Stimulated activated CD4-positive, alpha-beta T cell treated with anti-CD3 and anti-CD28 coated beads, TNF-alpha, amount 100 ng/mL, for 1 hour (primary cell): ENCODE measurements around the gene RERE.
"Not testable (repeated sequence)": the region's sequence is repeated elsewhere in the genome, so short reads cannot be mapped to it uniquely, and the experiment has no call there.

Experiments used
- DNase-seq, 3 donors: peaks; one replicate each; pipeline ENCODE4 v3.0.0-alpha.2; 2020; ENCODE audit warnings: low read depth in 3 of 3, low spot score in 1 of 3

RERE gene

DNA sequence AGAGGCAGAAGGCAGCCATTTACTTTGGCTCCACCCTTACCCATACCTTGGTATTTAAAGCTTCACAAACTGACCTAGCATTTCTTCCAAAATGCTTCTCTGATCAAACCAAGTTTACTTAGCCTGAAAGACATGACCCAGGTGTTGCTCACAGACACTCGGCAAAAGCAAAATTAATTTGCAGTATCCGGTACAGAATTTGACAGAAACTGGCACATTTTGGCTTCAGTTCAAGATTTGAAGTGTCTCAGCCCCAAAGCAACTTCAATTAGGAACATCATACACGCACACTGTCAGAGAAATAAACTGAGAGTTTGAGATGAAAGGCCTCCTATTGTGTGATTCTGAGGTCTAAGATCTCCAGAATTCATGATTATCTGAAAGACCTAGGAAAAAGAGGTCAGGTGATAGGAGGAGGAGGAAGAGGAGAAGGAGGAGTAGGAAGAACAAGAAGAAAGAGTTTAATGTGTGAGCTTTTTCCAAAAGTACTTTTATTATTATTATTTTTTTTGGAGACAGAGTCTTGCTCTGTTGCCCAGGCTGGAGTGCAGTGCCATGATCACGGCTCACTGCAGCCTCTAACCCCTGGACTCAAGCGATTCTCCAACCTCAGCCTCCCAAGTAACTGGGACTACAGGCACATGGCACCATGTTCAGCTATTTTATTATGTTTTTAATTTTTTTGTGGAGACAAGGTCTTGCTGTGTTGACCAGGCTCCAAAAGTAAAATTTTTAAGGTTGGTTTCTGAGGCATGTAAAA is 355.9 kb downstream of the RERE start:
- no peak for DNase-seq

DNA sequence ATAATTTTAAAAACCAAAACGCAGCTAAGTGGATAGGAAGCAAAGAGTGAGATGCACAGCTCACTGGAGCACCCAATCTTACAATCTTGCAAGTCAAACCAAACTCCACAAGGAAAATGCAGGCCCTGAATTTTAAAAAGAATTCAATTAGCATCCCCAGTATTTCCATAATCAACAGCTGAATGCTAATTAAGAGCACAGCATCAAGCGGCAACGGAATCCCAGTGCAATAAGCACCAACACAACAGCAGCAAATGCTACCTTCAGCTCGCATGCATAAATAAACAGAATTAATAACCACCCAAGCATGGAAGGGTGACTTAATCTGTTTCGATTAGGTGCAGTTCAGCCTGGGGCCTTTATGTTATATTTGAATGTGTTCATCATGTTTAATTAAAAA is 356.7 kb downstream of the RERE start:
- DNase-seq: no peak

DNA sequence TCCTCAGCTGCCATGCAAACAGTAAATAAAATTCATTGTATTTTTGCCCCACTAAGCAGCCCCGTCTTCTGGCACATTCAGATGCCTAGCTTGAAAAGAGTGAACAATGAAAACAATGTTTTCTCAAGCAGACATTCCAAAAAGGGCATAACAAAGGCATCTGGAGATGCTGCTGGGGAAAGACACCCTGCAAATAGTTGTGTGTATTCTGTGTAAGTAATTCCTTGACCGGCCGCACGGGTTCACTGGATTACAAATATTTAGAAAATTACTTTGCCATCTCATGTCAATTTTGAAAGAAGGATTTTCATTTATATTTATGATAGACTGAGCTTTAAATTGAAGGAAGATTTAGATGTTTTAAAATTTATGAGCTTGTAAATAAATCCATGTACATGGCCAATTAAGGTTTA is 357.3 kb downstream of the RERE start:
- DNase-seq: no peak

DNA sequence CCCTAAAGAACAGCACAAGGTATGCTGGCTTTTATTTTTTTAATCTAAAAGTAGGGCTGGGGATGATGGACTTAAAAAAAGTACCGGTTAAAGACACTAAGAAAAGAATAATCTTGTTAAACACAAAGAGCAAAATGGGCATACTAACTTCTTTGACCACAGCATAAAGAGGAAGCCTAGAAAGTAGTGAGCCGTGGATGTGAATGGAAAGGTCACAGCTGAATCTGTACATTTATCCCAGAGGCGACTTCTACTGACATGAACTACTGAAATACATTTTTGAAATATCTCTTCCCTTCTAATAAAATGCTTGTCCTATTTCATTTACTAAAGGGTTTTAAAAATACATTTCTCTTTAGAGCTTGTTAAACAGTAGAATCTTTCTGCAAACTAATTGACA is 358.8 kb downstream of the RERE start:
- no peak for DNase-seq

DNA sequence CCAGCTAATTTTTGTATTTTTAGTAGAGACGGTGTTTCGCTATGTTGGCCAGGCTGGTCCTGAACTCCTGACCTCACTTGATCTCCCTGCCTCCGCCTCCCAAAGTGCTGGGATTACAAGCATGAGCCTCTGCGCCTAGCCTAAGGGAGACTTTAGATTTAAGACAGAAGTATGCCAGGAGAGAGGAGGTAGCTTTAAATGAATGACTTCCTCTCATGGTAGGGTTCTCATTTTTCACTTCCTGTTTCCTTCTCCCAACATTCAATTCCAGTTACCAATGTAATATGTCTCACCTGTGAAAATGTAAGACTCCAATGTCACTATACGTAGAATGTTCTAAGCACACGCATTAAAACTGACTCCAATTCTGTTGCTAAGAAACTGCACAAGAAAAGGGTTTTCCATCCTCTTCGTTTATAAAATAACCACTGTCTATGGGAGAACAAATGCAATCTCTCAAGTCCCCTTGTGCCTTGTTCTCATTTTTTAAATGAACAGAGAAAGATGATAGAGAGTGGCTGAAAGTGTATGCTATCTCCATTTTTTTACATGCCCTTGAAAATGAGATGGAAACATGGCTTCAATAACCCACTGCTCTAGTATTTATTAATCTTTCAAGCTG is 359.6 kb downstream of the RERE start:
- DNase-seq: no peak

DNA sequence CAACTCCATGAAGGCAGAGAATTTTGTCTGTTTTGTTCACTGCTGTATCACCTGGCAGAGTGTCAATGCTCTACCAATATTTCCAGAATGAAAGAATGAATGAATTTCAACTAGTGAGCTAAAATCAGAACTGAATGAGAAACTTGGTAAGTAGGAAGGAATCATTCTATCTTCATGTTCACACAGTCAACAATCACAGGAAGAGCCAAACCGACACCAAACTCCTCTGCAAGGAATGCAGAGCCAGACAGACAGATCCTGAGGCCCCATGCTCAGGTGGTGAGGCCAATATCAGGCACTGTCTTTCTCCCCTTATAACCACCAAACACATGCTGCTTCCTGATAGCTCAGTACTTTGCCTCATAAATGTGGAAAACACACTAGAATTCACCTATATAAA is 360.4 kb downstream of the RERE start:
- no peak for DNase-seq

DNA sequence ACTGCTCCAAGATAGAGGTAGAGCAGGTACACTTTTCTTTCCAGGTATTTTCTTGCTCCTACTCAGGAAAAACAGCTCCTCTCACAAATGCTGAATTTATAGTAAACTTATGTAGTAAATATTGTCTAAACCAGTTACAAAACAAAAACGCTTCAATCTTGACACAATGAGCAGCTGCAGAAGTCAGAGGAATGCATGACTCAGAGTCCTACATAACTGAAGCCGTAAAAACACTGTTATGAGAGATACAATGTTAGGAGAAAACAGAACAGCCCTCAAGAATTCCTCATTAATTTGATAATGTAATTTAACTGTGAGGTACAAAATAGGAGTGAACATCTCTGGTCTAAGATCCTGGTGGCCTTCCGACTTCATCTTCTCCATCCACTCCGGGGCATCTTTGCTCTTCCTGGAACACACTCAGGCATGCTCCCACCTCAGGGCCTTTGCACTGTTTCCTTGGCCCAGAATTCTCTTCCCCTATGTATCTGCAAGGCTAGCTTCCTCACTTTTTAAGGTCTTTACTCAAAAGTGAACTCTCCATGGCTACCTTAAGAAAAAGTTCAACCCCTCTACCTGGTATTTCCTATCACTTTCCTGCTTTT is 361.0 kb downstream of the RERE start:
- DNase-seq: no peak

DNA sequence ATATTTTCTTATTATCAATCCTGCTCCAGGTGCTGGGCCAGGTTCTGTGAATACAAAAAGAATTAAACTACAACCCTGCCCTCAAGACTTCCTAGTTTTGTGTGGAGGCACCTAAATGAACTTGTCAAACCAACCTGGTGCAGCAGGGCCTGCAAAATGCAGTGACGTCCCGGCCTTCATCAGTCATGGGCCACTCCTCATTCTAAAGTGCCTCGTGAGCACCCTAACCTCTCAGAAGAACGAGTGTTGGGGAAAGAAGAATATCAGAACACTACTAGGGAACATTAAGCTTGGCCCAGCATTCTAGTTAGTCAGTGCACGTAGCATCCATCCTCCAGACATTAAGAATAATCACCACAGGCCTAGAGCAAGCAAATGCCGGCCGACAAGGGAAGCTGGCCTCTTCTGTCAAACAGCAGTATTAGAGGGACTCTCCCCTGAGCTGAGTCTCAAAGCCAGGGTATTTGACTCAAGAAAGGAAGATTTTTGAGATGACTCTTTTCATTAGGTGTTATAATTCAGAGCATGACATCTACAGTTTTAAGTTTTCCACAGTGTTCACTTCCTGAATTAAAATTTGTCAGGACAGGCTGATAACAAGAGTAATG is 361.6 kb downstream of the RERE start:
- no peak for DNase-seq

DNA sequence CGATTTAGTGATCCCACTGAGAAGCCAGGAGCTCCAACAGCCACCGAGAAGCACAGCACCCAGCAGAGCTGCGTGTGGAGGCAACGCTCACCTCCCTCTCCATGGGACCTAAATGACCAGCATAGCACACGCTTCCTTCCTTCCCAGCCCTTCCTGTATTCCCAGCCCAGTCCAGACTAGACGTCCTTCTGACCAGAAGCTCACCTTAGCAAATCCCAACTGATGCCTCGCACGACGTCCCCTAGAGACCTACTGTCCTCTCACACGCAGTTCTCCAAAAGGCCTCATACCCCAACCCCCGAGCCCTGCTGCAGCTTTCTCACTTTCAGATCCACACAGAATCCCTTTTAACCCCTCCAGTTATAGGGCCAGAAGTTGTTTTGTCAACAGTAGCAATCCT is 367.1 kb downstream of the RERE start:
- DNase-seq: no peak

DNA sequence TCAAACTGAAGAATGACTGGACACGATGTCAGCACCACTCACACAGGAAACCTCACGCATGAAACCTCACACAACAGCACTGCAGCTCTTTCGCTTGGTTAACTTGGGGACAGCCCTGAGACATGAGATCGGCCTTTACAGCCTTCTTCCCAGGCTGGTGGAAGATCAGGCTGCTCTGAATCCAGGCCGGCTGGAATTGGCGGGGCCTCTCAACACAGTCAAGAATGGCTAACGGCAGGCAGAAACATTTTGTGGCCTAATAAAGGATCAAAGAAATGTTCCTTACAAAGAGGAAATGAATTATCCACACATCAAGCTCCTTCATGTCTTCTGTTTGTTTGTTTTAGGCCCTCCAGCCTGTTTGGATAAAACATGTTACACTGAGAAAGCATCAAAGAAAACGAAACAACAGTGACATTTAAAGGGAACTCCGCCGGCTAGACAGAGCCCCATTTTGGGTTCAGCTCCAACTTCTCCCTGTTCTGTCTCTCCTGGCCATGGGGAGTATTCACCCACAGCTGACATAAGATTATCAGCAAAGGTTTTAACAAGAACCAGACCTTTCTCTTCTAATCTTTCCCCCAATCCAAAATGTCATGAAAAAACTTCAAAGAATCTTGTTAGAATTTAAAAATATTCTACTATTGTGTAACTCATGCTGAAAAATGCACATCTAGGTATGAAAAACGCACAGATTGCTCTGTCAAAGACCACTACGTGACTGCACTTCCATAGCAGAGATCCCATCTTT is 368.4 kb downstream of the RERE start:
- DNase-seq: no peak

DNA sequence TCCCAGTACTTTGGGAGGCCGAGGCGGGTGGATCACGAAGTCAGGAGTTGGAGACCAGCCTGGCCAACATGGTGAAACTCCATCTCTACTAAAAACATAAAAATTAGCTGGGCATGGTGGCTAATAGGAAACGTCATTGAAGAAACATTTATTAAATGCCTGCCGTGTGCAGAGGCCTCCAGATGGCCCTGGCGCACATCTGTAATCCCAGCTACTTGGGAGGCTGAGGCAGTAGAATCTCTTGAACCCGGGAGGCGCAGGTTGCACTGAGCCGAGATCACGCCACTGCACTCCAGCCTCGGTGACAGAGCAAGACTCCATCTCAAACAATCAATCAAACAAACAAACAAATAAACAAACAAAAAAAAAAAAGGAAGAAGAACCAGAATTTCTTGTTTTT is 368.9 kb downstream of the RERE start:
- not testable (repeated sequence) for DNase-seq

DNA sequence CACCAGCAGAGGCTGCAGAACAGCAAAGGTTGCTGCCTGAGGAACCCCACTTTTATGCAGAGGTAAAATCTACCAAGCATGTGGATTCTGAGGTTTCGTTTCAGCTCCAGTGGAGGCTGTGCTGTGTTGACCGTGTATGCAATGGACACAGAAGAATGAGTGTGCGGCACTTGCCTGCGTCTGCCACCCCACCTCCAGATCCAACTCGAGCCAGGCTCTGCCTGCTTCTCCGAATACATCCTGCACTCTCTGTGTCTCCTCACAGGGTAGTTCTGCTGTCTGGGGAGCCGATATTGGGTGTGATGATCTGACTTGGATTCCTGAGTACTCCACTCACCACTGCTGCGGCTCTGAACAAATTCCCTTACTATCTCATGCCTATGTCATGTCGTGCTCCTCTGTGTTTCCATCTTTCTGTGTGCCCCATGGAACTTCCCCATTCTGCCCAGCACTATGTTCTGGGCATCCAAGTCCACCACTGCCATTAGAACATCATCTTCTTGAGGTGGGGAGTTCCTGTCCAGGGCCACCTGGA is 369.8 kb downstream of the RERE start:
- DNase-seq: no peak

DNA sequence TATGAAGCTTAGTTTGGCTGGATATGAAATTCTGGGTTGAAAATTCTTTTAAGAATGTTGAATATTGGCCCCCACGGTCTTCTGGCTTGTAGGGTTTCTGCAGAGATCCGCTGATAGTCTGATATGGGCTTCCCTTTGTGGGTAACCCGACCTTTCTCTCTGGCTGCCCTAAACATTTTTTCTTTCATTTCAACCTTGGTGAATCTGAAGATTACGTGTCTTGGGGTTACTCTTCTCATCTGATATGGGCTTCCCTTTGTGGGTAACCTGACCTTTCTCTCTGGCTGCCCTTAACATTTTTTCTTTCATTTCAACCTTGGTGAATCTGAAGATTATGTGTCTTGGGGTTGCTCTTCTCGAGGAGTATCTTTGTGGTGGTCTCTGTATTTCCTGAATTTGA is 371.3 kb downstream of the RERE start:
- not testable (repeated sequence) for DNase-seq

DNA sequence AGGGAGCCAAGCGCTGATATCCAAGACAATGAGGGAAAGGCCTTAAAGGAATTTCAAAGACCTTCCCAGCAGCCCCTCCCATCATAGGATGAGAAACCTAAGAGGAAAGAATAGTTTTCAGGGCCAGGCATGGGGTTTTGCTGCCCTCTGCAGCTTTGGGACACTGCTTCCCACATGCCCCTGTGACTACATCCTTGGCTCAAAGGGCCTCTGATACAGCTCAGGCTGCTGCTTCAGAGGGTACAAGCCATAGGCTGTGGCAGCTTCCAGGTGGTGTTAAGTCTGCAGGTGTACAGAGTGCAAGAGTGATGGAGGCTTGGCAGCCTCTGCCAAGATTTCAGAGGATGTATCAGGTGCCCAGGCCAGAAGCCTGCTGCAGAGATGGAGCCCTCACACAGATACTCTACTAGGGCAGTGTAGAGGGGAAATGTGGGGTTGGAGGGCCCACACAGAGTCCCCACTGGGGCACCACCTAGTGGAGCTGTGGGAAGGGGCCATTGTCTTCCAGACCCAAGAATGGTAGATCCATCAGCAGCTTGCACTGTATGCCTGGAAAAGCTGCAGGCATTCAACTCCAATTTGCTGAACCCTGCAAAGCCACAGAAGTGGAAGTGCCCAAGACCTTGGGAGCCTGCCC is 373.8 kb downstream of the RERE start:
- no peak for DNase-seq

DNA sequence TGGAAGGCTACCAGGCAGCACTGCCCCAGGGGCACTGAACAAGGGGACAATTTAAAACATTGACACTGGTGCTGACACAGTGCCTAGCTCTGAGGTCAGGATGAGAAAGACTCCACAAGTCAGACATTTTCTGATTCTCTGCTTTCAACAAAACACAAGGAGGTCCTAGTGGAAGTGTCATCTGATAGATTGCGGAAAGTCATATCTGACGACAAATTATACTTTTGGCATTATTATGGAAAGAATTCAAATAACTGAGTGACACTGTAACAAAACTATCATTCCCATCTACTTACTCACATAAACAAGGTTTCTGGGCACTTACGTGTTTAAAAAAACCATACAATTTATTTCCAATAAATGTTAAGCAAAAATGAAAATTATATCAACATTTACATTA is 376.0 kb downstream of the RERE start:
- DNase-seq: no peak

DNA sequence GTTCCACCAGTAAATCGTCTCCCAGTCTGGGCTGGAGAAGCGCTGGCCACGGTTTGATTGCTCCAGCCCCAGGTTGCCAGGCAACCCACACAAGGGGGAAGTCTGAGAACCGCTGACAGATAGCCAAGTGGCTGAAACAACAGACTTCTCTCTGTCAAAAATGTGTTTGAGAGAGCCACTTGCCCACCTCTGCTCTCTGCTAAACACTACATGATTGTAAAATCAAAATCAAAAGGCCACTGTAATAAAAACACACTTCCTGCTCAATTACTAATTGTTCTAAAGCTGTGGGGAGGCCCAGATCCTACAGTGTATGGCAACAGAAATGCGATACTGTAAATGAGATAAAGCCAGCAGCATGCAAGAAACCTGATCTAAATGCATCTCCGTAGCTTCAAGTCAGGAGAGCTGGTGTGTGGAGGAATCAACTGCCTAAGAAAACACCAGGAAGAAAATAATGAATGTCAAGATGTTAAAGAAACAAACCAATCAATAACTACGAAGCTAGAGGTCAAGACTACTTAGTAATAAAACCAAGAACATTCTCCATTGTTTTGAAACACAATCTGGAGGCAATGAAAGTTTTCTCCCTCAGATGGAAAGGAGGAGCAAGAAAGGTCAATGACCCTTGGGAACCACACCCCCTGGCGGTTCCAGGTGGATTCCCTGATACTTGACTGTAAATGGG is 378.3 kb downstream of the RERE start:
- no peak for DNase-seq

DNA sequence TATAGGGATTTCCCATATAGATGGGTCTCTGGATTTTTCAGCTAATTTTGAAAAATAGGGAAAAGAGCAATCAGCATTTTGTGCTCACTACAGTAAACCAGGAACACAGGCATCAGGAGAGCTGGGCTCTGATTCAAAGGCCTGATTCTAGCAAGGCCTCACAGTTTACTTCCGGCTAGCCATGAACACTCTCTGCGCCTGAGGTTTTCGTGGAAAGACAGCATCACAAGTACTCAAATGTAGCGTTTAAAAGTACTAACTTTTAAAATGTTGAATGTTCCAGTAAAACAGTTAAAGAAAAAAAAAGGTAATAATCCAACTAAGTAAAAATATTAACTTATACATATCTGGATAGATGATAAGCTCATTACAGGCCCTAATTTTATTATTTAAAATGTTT is 379.0 kb downstream of the RERE start:
- no peak for DNase-seq

DNA sequence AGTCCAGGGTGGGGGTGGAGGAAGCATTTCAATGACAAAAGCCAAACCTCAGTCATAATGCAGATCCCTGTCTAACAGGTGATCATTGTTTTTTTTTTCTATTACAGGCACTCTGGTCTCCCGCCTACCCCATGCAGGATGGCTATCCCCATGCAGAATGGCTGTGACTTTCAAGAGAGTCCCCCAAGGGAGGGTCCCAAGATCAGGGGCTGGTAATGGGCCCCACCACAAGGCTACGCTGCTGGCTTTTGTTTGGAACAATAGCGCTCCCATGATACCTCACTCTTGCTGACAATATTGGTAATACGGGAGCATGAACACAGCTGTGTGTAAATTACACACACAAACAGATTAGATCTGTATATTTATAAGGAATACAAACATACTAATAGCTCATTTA is 380.1 kb downstream of the RERE start:
- DNase-seq: no peak

DNA sequence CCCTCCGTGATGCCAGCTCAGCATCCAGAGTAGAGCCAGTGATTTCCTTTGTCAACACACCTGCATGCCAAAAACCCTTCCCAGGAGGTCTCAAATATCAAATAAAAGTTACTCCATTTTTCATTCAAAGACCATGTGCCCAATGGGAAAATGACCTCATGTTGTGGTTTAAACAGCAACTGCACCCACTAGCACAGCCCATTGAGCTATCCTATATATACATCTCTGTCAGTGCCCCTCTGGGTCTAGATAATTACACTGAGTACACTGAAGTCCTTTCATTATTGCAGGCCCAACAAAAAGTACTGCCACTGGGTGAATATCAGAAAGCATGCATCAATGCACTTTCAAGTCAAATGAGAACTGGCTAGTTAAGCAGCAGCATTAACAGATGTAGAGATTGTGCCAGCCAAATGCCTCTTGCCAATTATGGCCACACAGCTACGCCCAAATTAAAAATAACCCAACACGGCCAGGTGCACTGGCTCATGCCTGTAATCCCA is 381.8 kb downstream of the RERE start:
- no peak for DNase-seq

DNA sequence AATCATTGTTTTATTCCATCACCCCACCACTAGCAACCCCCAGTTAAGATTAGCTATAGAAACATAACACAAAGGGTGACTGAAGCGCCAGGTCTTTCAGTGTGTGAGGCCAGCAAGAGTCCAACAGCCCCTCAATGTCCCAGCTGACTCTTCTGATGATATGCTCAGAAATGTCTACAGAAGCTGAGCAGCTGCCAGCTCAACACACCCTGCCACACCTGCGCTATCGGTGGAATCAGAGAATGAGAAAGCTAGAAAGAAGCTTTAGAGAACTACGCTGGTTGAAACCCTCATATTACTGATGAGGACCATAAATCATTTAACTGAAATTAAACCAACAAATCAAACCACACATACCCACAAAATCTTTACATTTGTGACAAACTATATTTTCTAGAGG is 383.3 kb downstream of the RERE start:
- no peak for DNase-seq
